ENCODE measurements around the gene SESN1.
A peak's percentile ranks its signal among the peaks of the same experiment; 100 is the strongest.
"Not testable (repeated sequence)": the region's sequence is repeated elsewhere in the genome, so short reads cannot be mapped to it uniquely, and the experiment has no call there.

The SESN1 gene

DNA sequence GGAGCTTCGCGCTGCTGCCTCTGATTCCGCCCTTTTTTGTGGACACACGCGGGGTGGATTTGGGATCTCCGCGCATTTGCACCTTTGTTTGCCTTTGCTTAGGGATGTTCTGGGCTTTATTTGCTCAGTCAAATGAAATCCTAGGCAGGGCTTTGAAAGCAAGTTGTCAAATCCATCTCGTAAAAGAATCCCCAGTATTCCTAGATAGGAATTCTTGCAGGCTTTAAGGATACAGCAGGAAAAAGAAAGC, 1.1 kb upstream of the SESN1 start:
- Histone ChIP-seq H3K27me3 (ENCODE audit: control insufficient read depth, insufficient read depth, low read length) (no peaks in the 10 kb centered on the region), H3K36me3 (ENCODE audit: control insufficient read depth, insufficient read depth, low read length) (no peaks in the 10 kb centered on the region), H3K4me3 (ENCODE audit: low read length) (peak overlapping the region; percentile 88), H3K27ac (ENCODE audit: low read length) (no peak overlapping the region), H3K4me1 (ENCODE audit: control insufficient read depth, insufficient read depth, low read length) (no peaks in the 10 kb centered on the region), H3K9me3 (ENCODE audit: control insufficient read depth, insufficient read depth, low read length) (no peaks in the 10 kb centered on the region)
- DNase-seq (ENCODE audit: low read depth, low spot score) = no peak
- no CpG with 5 or more reads among the region's 8 CpGs for WGBS (ENCODE audit: insufficient coverage, insufficient read length)

DNA sequence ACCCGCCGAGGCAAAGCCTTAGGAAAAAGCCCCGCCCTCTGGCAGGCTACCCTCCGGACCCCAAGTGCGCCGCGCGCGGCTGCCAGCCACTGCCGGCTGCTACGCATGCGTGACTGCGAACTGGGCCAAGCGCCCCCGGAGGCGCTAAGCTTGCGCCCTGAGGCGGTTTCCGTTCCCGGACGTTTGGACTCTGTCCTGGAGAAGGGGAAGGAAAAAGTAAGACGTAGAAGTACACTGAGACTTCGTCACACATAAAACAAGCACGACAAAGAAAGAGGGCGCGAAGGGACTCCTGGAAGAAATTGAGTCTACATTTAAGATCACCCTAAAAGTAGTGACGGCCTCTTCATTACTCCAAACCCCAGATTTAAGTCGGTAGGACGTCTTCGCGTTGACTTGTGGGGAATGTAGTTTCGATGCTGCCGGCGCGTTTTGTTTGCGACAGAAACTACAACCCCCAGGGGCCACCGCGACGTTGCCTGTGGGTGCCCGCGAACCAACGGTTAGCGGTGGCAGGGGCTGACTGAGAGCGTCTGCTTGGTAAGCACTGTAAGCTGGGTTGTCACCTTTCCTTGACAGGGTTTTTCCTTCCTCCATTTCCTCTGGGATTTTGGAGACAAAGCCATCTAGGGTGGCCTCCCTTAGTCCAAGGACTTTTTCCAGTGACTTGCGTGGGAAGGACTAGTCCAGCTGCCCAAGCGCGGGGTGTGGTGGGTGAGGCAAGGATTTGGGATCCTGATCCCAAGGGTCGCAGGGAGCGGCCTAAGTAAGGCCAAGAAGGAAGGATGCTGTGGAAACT, 589 bp upstream of the SESN1 start, which contains the start of gene CEP57L1:
CEP57L1 (plus strand) TSS at position 472 of the 799 bp plus-strand sequence. CDS start 49,715 bp downstream, outside the sequence.
- Histone ChIP-seq H3K9me3 (ENCODE audit: control insufficient read depth, insufficient read depth, low read length) (no peaks in the 10 kb centered on the region), H3K4me3 (ENCODE audit: low read length) (peak within 1 kb of the TSS; percentile 88), H3K4me1 (ENCODE audit: control insufficient read depth, insufficient read depth, low read length) (no peaks in the 10 kb centered on the region), H3K36me3 (ENCODE audit: control insufficient read depth, insufficient read depth, low read length) (no peaks in the 10 kb centered on the region), H3K27ac (ENCODE audit: low read length) (no peak within 1 kb of the TSS), H3K27me3 (ENCODE audit: control insufficient read depth, insufficient read depth, low read length) (no peaks in the 10 kb centered on the region)
- WGBS (ENCODE audit: insufficient coverage, insufficient read length) = no CpG with 5 or more reads among the region's 49 CpGs
- peak; percentile 89 for DNase-seq (ENCODE audit: low read depth, low spot score)

DNA sequence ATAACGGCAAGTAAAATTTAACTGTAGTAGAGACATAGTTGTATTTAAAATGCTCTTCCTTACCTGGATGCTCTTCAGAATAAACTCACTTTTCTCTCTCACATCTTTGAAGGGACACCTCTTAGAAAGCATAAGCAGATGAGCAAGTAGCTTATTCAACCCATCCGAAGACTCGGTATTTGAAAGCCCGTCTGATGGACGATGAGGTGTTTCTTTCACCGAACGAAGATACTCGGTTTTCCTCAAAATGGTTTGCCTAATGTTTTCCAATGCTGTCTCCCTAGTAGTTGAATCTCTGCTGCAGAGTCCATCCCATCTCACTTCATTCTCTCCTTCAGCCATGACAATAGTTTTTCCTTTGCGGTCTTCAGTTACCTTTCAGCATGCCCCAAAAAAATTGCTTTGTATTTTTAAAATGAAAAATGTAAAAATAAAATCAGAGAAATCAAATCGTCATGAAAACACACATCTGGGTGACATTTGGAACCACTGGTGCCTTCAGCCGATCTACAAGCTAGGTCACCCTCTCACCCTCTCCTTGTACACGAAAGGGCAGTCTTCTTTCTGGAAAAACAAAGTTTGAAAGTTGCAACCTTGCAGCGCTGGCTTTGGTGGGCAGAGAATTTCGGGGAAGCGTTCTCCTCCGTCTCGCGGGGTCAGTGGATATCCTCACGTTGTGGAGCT, 772 bp downstream of the SESN1 start:
- H3K36me3 ChIP-seq (ENCODE audit: control insufficient read depth, insufficient read depth, low read length) = no peaks in the 10 kb centered on the region
- H3K4me3 ChIP-seq (ENCODE audit: low read length) = peak overlapping the region; percentile 88; the same call in 1 of the 2 replicates
- H3K4me1 ChIP-seq (ENCODE audit: control insufficient read depth, insufficient read depth, low read length) = no peaks in the 10 kb centered on the region
- no CpG with 5 or more reads among the region's 19 CpGs for WGBS (ENCODE audit: insufficient coverage, insufficient read length)
- no peaks in the 10 kb centered on the region for H3K27me3 ChIP-seq (ENCODE audit: control insufficient read depth, insufficient read depth, low read length)
- H3K27ac ChIP-seq (ENCODE audit: low read length) = no peak overlapping the region
- no peaks in the 10 kb centered on the region for H3K9me3 ChIP-seq (ENCODE audit: control insufficient read depth, insufficient read depth, low read length)
- DNase-seq (ENCODE audit: low read depth, low spot score) = no peak

DNA sequence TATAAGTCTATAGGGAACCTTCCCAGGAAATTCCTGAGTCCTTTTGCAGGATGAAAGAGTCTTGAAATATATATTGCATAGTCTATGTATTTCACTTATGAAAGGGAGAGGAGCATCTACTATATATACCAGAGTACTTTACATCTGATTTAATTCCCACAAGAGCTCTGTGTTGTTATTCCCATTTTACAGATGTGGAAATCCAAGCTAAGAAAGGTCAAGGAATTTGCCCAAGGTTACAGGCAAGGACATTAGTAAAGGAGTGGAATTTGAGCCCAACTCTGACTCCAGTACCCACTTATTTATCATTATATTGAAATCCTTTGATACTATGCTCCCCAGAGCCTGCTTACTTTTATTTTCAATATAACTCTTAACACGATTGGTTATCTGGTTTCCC, 2.6 kb downstream of the SESN1 start:
- Histone ChIP-seq H3K36me3 (ENCODE audit: control insufficient read depth, insufficient read depth, low read length) (no peaks in the 10 kb centered on the region), H3K27ac (ENCODE audit: low read length) (no peak overlapping the region), H3K4me3 (ENCODE audit: low read length) (no peak overlapping the region), H3K9me3 (ENCODE audit: control insufficient read depth, insufficient read depth, low read length) (no peaks in the 10 kb centered on the region), H3K4me1 (ENCODE audit: control insufficient read depth, insufficient read depth, low read length) (no peaks in the 10 kb centered on the region), H3K27me3 (ENCODE audit: control insufficient read depth, insufficient read depth, low read length) (no peaks in the 10 kb centered on the region)
- DNase-seq (ENCODE audit: low read depth, low spot score) = no peak
- no CpG with 5 or more reads among the region's 1 CpG for WGBS (ENCODE audit: insufficient coverage, insufficient read length)

DNA sequence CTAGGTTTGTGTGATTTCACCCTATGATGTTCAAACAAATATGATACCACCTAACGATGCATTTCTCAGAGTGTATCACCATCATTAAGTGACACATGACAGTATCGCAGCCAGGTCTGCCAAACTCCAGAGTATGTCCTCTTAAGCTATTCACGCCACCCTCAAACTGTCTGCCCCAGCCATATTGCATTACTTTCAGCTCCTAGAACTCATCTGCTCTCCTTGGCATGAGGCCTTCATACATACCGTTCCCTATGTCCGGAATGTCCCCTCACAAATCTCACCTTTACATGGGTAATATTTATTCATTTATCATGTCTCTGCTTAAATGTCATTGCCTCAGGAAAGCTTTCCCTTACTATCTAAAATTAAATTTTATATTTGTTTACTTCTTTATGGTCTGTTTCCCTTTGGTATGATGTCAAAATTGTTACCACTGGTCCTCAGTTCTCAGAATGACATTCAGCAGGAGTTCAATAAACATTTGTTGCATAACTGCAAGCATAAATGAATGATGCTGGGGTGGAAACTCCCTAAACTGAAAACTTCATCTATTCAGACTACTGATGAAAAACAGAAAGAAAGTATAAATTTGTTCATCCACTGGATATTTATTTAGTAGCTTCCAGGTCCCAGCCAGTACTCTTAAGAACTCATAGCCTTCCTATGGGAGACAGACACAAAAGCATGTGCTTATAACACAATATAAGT, 3.2 kb downstream of the SESN1 start:
- Histone ChIP-seq H3K4me3 (ENCODE audit: low read length) (no peak overlapping the region), H3K36me3 (ENCODE audit: control insufficient read depth, insufficient read depth, low read length) (no peaks in the 10 kb centered on the region), H3K27ac (ENCODE audit: low read length) (no peak overlapping the region), H3K4me1 (ENCODE audit: control insufficient read depth, insufficient read depth, low read length) (no peaks in the 10 kb centered on the region), H3K27me3 (ENCODE audit: control insufficient read depth, insufficient read depth, low read length) (no peaks in the 10 kb centered on the region), H3K9me3 (ENCODE audit: control insufficient read depth, insufficient read depth, low read length) (no peaks in the 10 kb centered on the region)
- no CpG with 5 or more reads among the region's 5 CpGs for WGBS (ENCODE audit: insufficient coverage, insufficient read length)
- no peak for DNase-seq (ENCODE audit: low read depth, low spot score)

DNA sequence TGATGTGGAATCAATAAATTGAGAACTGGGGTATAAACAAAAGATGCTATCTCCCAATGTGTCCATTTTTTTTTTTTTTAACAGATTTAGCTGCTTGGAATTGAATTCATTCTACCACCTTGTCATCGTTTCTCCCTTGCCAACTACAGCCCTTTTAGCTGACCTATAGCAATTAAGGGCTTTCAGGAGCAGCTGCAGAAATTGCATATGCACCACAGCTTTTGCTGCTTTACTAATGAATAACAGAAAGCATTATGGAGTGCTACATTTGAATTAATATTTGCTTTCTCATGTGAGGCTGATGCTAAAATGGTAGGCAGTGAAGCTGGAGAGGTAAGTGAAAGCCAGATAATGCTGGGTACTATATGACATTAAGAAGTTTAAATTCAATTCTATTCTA, 5.7 kb downstream of the SESN1 start:
- Histone ChIP-seq H3K27me3 (ENCODE audit: control insufficient read depth, insufficient read depth, low read length) (no peaks in the 10 kb centered on the region), H3K4me1 (ENCODE audit: control insufficient read depth, insufficient read depth, low read length) (no peaks in the 10 kb centered on the region), H3K36me3 (ENCODE audit: control insufficient read depth, insufficient read depth, low read length) (no peaks in the 10 kb centered on the region), H3K9me3 (ENCODE audit: control insufficient read depth, insufficient read depth, low read length) (no peaks in the 10 kb centered on the region), H3K27ac (ENCODE audit: low read length) (no peak overlapping the region), H3K4me3 (ENCODE audit: low read length) (no peak overlapping the region)
- DNase-seq (ENCODE audit: low read depth, low spot score) = no peak
- no CpG with 5 or more reads among the region's 1 CpG for WGBS (ENCODE audit: insufficient coverage, insufficient read length)

DNA sequence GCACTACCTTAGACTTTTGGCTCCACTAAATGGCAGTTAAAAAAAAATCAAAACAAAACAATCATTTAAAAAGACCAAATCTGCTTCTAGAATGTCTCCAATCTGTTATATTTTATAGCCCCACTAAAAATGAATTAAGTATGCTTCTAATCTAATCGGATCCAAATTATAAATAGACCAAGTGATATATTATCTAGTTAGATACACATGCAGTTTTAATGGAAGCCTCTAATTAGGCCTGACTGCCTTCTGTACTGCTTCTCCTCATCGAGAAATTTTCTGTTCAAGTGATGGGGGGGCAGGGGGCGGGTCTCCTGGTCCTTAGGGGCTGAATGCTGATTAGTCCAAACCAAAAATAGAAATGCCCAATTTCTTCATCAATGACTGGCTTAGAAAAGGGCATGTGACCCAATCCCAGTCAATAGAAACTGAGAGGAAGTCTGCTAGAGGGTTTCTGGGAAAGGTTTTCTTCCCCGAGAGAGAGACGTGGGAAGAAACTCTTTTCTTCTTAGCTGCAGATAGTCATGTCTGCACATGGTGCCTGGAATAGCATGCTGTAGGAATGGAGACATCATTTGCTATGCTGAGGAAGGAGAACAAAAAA, 6.9 kb downstream of the SESN1 start:
- Histone ChIP-seq H3K27ac (ENCODE audit: low read length) (no peak overlapping the region), H3K4me3 (ENCODE audit: low read length) (no peak overlapping the region), H3K36me3 (ENCODE audit: control insufficient read depth, insufficient read depth, low read length) (no peaks in the 10 kb centered on the region), H3K9me3 (ENCODE audit: control insufficient read depth, insufficient read depth, low read length) (no peaks in the 10 kb centered on the region), H3K4me1 (ENCODE audit: control insufficient read depth, insufficient read depth, low read length) (no peaks in the 10 kb centered on the region), H3K27me3 (ENCODE audit: control insufficient read depth, insufficient read depth, low read length) (no peaks in the 10 kb centered on the region)
- no peak for DNase-seq (ENCODE audit: low read depth, low spot score)
- no CpG with 5 or more reads among the region's 5 CpGs for WGBS (ENCODE audit: insufficient coverage, insufficient read length)

DNA sequence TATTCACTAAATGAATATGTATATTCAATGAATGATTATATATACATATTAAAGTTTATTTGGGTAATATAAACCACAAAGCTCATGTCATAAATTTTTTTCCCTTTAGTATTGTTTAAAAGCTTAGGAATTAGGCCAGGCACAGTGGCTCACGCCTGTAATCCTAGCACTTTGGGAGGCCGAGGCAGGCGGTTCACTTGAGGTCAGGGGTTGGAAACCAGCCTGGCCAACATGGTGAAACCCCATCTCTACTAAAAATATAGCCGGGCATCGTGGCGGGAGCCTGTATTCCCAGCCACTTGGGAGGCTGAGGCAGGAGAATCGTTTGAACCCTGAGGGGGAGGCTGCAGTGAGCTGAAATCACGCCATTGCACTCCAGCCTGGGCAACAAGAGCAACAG, 10.5 kb downstream of the SESN1 start:
- H3K27ac ChIP-seq (ENCODE audit: low read length); H3K4me3 ChIP-seq (ENCODE audit: low read length); H3K36me3 ChIP-seq (ENCODE audit: control insufficient read depth, insufficient read depth, low read length); H3K9me3 ChIP-seq (ENCODE audit: control insufficient read depth, insufficient read depth, low read length); H3K27me3 ChIP-seq (ENCODE audit: control insufficient read depth, insufficient read depth, low read length); H3K4me1 ChIP-seq (ENCODE audit: control insufficient read depth, insufficient read depth, low read length); DNase-seq (ENCODE audit: low read depth, low spot score): not testable (repeated sequence)
- no CpG with 5 or more reads among the region's 8 CpGs for WGBS (ENCODE audit: insufficient coverage, insufficient read length)

DNA sequence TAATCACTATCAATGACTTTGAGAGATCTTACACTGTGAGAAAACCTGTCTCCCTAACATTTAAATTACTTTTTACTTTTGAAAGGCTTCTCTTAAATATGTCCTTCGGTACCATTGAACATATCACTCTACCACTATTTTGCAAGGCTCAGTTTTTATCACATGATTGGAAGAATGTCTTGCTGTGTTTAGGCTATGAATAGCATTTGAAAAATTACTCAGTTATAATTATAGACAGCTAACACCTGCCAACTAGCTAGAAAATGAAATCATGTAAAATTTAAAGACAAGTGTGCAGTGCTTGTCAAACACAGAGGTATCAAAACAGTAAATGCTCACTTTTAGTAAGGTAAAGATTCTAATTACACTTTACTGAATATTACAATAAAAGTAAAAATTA, 11.0 kb downstream of the SESN1 start:
- Histone ChIP-seq H3K4me1 (ENCODE audit: control insufficient read depth, insufficient read depth, low read length) (no peaks in the 10 kb centered on the region), H3K27ac (ENCODE audit: low read length) (no peak overlapping the region), H3K9me3 (ENCODE audit: control insufficient read depth, insufficient read depth, low read length) (no peaks in the 10 kb centered on the region), H3K4me3 (ENCODE audit: low read length) (no peak overlapping the region), H3K27me3 (ENCODE audit: control insufficient read depth, insufficient read depth, low read length) (no peaks in the 10 kb centered on the region), H3K36me3 (ENCODE audit: control insufficient read depth, insufficient read depth, low read length) (no peaks in the 10 kb centered on the region)
- no CpG with 5 or more reads among the region's 1 CpG for WGBS (ENCODE audit: insufficient coverage, insufficient read length)
- DNase-seq (ENCODE audit: low read depth, low spot score) = no peak

DNA sequence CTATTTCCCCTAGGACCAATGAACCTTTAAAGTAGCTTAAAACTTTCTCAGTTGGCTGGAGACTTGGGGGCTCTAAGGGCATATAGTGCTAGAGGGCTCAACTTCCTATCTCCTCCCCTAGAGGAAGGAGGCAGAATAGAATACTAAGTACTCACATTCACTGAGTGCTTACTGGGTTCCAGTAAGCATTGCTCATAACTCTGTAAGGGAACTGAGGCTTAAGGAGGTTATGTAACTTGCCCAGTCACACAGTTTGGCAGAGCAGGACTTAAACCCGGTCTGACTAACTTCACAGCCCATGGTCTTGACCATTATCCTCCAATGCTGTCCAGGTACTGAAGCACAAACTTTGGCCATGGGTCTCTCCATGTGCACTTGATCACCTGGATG, 12.5 kb downstream of the SESN1 start:
- Histone ChIP-seq H3K4me3 (ENCODE audit: low read length) (no peak overlapping the region), H3K27me3 (ENCODE audit: control insufficient read depth, insufficient read depth, low read length) (no peaks in the 10 kb centered on the region), H3K27ac (ENCODE audit: low read length) (no peak overlapping the region), H3K4me1 (ENCODE audit: control insufficient read depth, insufficient read depth, low read length) (no peaks in the 10 kb centered on the region), H3K9me3 (ENCODE audit: control insufficient read depth, insufficient read depth, low read length) (no peaks in the 10 kb centered on the region), H3K36me3 (ENCODE audit: control insufficient read depth, insufficient read depth, low read length) (no peaks in the 10 kb centered on the region)
- WGBS (ENCODE audit: insufficient coverage, insufficient read length) = no CpG with 5 or more reads among the region's 1 CpG
- DNase-seq (ENCODE audit: low read depth, low spot score) = no peak

Data from iPS DF 6.9 (cell line).